HG02642 (cell line): ENCODE data around the gene MTHFD1L.

ENCODE experiments used
- ATAC-seq: cut with Tn5 transposase; IDR thresholded peaks from one replicate; pipeline ENCODE4 v1.9.1; 2021; ENCODE audit warnings: mild to moderate bottlenecking; ENCODE audit not compliant: unreplicated experiment, poor library complexity

Gene MTHFD1L

GRCh38 chr6:151139524-151139923 is 274.0 kb downstream of the MTHFD1L start:
- ATAC-seq: no peak

- no peak for ATAC-seq
These were observed 275.3 kb downstream of the MTHFD1L start for GRCh38 chr6:151140767-151141166.

- no peak for ATAC-seq
These were observed 276.2 kb downstream of the MTHFD1L start for GRCh38 chr6:151141685-151142084.

- no peak for ATAC-seq
These were observed 277.2 kb downstream of the MTHFD1L start for GRCh38 chr6:151142676-151143075.

- ATAC-seq: no peak
These were observed 277.8 kb downstream of the MTHFD1L start for GRCh38 chr6:151143337-151143736.

- ATAC-seq: no peak
These were observed 278.3 kb downstream of the MTHFD1L start for GRCh38 chr6:151143806-151144205.

GRCh38 chr6:151147118-151147832 is 281.8 kb downstream of the MTHFD1L start:
- no peak for ATAC-seq

GRCh38 chr6:151148111-151148510 is 282.6 kb downstream of the MTHFD1L start:
- ATAC-seq: no peak

- no peak for ATAC-seq
These were observed 284.3 kb downstream of the MTHFD1L start for GRCh38 chr6:151149793-151150192.
